Left lobe of liver (tissue), 2 donors: ENCODE measurements around the gene GNG8. TPM values are rescaled to one million over a fixed set of nuclear protein-coding genes. Genes with fewer than 3 reads are reported as not detected.

ENCODE experiments used
- ATAC-seq: fragments of 200-7000 bp; cut with Tn5 transposase; one replicate; pipeline ENCODE4 v1.9.1; 2020; ENCODE audit warnings: mild to moderate bottlenecking, moderate library complexity
- DNase-seq: peaks from one replicate; pipeline ENCODE4 v3.0.0-alpha.2; 2020; ENCODE audit warnings: low spot score
- total RNA-seq: library from RNA; stranded (reverse); gene quantifications from one replicate; pipeline ENCODE4 v1.2.1, GENCODE V29; 2021
- donor health status: DM: no; HTN: no; CAD: no; lungs with moderate emphysema.
- donor health status: DM: no; HTN: yes; CAD: no.

Gene GNG8
- total RNA-seq: not detected

GRCh38 chr19:46635920-46636761, at the start of gene GNG8:
GNG8 (minus strand) TSS chr19:46636202; CDS start chr19:46634682, 1,520 bp downstream.
- DNase-seq (no peak), ATAC-seq (no peak)

- DNase-seq (no peak), ATAC-seq (no peak)
These were observed 49.2 kb upstream of the GNG8 start for GRCh38 chr19:46685189-46685588.

GRCh38 chr19:46678110-46678732, 42.2 kb upstream of the GNG8 start:
- DNase-seq: no peak

GRCh38 chr19:46674416-46675178, 38.6 kb upstream of the GNG8 start:
- DNase-seq (no peak), ATAC-seq (no peak)

More at GRCh38 chr19:46678110-46678732, 42.2 kb upstream of the GNG8 start:
- ATAC-seq: peak; percentile 52

GRCh38 chr19:46670813-46671212, 34.8 kb upstream of the GNG8 start:
- DNase-seq (no peak), ATAC-seq (no peak)

GRCh38 chr19:46668662-46669061, 32.7 kb upstream of the GNG8 start:
- DNase-seq (no peak), ATAC-seq (no peak)

GRCh38 chr19:46665072-46665471, 29.1 kb upstream of the GNG8 start:
- ATAC-seq (no peak), DNase-seq (no peak)

- peak; percentile 76 for DNase-seq
These were observed 26.0 kb upstream of the GNG8 start for GRCh38 chr19:46661735-46662592.

GRCh38 chr19:46661020-46661731, 25.2 kb upstream of the GNG8 start, which contains the start of gene DACT3:
DACT3 (minus strand) TSS chr19:46661182; CDS start chr19:46661064, 118 bp downstream.
- DNase-seq (peak; percentile 100), ATAC-seq (peak; percentile 92)

More at GRCh38 chr19:46661735-46662592, 26.0 kb upstream of the GNG8 start:
- peak; percentile 71 for ATAC-seq

- DNase-seq (peak; percentile 65), ATAC-seq (no peak)
These were observed 24.6 kb upstream of the GNG8 start for GRCh38 chr19:46660551-46661019.

- ATAC-seq (no peak), DNase-seq (no peak)
These were observed 24.1 kb upstream of the GNG8 start for GRCh38 chr19:46660008-46660517.

- DNase-seq: no peak
- ATAC-seq: no peak
These were observed 23.4 kb upstream of the GNG8 start for GRCh38 chr19:46659151-46660007.

GRCh38 chr19:46656541-46656940, 20.5 kb upstream of the GNG8 start:
- DNase-seq (no peak), ATAC-seq (no peak)

GRCh38 chr19:46654621-46655152, 18.7 kb upstream of the GNG8 start:
- DNase-seq (no peak), ATAC-seq (peak; percentile 35)

GRCh38 chr19:46650445-46650844, 14.4 kb upstream of the GNG8 start:
- DNase-seq (no peak), ATAC-seq (no peak)

GRCh38 chr19:46648961-46649960, 13.3 kb upstream of the GNG8 start:
- DNase-seq (no peak), ATAC-seq (no peak)
